ENCODE measurements around the gene CTCFL.
"Not testable (repeated sequence)": the region's sequence is repeated elsewhere in the genome, so short reads cannot be mapped to it uniquely, and the experiment has no call there.

Gene CTCFL

GRCh38 chr20:57480444-57481160 lies 44.3 kb downstream of the CTCFL start:
- no peak for DNase-seq (ENCODE audit: low read depth in 2 of 2)

GRCh38 chr20:57479196-57479595 lies 45.7 kb downstream of the CTCFL start:
- no peak for DNase-seq (ENCODE audit: low read depth in 2 of 2)

- no peak for DNase-seq (ENCODE audit: low read depth in 2 of 2)
Measured at GRCh38 chr20:57478176-57478575, 46.8 kb downstream of the CTCFL start.

GRCh38 chr20:57476641-57477461 lies 48.1 kb downstream of the CTCFL start:
- DNase-seq (ENCODE audit: low read depth in 2 of 2) = no peak

- no peak for DNase-seq (ENCODE audit: low read depth in 2 of 2)
Measured at GRCh38 chr20:57476084-57476526, 48.8 kb downstream of the CTCFL start.

GRCh38 chr20:57475388-57476083 lies 49.4 kb downstream of the CTCFL start:
- DNase-seq (ENCODE audit: low read depth in 2 of 2) = no peak

GRCh38 chr20:57474816-57475215 lies 50.1 kb downstream of the CTCFL start:
- no peak for DNase-seq (ENCODE audit: low read depth in 2 of 2)

GRCh38 chr20:57474205-57474604 lies 50.7 kb downstream of the CTCFL start:
- DNase-seq (ENCODE audit: low read depth in 2 of 2) = no peak

- no peak for DNase-seq (ENCODE audit: low read depth in 2 of 2)
Measured at GRCh38 chr20:57473246-57474048, 51.5 kb downstream of the CTCFL start.

DNA sequence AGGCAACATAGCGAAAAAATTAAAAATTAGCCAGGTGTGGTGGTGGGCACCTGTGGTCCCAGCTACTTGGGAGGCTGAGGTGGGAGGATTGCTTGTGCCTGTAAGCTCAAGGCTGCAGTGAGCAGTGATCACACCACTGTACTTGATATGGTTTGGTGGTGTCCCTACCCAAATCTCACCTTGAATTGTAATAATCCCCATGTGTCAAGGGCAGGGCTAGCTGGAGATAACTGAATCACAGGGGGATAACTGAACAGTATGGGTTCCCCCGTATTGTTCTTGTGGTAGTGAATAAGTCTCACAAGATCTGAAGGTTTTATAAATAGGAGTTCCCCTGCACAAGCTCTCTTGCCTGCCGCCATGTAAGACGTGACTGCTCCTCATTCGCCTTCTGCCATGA lies 52.5 kb downstream of the CTCFL start:
- DNase-seq (ENCODE audit: low read depth in 2 of 2) = not testable (repeated sequence)

DNA sequence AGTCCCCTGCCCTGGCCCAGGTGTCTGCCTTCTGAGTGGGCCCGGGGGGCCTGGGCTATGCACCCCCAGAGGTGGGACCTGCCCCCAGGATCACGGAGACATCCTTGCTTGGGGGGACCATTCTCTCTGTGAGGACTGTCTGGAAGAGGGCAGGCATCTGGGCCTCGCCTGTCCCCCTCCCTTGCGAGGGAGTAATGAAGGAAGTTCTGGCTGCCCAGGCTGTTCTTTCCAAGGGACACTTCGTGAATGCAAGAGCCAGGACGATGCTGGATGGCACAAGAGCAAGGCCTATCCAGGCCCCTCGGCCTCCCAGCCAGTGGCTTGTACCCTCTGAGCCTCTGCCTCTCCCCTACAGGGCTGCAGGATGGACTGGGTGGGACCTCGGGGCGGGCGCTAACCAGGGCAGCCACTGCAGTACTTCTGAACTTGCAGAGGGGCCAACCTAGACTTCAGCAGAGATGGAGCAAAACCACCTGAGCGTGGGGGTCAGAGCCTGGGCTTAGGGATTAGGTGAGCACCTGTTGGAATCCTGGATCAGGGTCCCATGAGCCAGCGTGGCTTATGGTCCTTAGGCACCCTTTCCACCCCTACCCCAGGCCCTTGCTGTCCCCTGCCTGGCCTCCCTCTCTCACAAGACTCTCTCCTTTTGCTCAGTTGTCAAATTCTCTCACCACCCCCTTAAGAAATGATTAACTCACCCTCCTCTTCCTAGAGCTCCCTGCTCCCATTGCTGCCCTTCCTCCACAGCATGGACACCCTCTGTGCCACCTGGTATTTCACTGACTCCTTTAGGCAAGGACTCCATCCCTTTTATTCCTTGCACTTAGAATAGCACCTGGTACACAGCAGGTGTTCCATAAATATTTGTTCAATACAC lies 53.2 kb downstream of the CTCFL start:
- no peak for DNase-seq (ENCODE audit: low read depth in 2 of 2)

DNA sequence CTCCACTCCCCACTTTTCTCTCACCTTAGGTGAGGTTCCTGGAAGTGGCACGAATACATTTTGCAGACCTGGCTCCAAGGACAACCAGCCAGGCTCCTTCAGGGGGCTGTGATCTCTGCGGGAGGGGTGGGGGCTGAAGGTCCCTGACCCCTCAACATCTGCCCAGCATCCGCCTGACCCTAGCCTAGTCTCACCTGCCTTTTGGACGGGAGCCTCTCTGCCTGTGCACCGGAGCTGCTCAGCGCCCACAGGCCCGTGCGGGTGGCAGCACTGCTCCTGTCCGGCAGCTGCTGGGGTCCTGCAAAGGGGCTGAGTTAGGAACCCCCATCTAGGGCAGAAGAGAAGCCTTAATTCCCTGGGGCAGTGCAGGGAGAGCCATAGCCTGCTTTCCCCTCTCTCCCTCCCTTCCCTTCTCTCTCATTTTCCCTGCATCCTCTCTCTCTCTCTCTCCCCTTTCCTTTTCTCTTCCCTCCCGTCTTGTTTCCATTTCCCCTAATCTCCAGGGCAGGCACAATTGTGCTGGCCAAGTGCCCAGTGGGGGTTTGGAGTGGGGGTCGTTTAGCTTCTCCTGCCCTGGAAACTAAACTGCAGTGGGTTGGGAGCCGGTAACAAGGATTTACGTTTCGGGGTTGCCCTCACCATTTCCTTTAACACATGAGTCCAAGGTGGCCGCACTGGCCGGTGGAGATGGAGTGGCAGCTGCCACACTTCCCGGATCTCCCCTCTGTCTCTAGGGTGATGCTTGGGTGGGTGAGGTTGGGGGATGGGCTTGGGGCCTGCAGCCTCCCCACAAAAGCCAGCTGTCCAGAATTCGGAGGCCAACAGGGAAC lies 54.1 kb downstream of the CTCFL start:
- DNase-seq (ENCODE audit: low read depth in 2 of 2) = no peak

GRCh38 chr20:57470212-57470522 lies 54.8 kb downstream of the CTCFL start:
- no peak for DNase-seq (ENCODE audit: low read depth in 2 of 2)

GRCh38 chr20:57469418-57470211 lies 55.3 kb downstream of the CTCFL start:
- DNase-seq (ENCODE audit: low read depth in 2 of 2) = no peak

GRCh38 chr20:57468523-57469417 lies 56.2 kb downstream of the CTCFL start:
- no peak for DNase-seq (ENCODE audit: low read depth in 2 of 2)

DNA sequence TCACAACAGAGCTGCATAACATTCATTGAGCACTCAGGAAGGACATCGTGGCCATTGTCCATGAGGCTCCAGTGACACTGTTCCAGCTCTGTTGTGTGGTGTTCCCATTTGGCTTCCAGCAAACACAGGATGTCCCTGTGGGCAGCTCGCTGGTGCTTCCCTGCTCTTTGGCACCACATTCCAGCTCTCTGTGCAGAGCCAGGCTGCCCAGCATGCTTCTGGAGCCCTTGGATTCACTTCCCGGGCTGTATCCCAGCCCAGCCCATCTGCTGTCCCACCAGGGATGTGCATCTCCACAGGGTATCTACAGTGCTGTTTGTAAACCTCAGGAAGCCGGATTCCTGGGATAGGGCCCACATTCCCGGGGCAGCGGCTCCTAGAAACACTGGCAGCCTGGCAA lies 57.2 kb downstream of the CTCFL start:
- no peak for DNase-seq (ENCODE audit: low read depth in 2 of 2)

DNA sequence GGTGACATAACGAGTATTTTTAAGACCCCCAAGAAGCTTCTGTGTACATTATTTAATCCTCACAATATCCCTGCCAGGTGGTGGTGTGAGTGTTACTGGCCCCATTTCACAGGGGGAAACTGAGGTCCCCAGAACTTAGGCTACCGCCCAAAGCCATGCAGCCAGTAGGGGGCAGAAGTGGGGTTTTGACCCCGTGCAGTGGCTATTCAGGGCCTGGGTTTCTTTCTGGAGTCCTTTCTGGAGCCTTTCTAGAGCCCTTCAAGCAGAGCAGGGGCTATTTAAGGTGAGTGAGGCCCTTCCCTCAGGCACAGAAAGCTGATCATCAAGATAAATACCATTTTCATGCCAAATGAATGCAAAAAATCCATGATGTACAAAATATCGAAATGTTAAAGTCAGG lies 59.0 kb downstream of the CTCFL start:
- DNase-seq (ENCODE audit: low read depth in 2 of 2) = no peak

GRCh38 chr20:57465486-57465885 lies 59.5 kb downstream of the CTCFL start:
- no peak for DNase-seq (ENCODE audit: low read depth in 2 of 2)
